Stimulated activated CD8-positive, alpha-beta memory T cell treated with anti-CD3 and anti-CD28 coated beads, Interleukin-15, amount 100 ng/mL, for 24 hours (primary cell): ENCODE results near the gene TTC9B.

Experiments used
- DNase-seq: peaks from one replicate; pipeline ENCODE4 v3.0.0-alpha.2; 2020; ENCODE audit warnings: low read depth

TTC9B gene

GRCh38 chr19:40247735-40248262 is 29.6 kb upstream of the TTC9B start:
- no peak for DNase-seq

- DNase-seq: no peak
Observed at GRCh38 chr19:40247178-40247577, 29.0 kb upstream of the TTC9B start.

GRCh38 chr19:40246292-40247073 is 28.3 kb upstream of the TTC9B start:
- DNase-seq: no peak

GRCh38 chr19:40245506-40246128 is 27.4 kb upstream of the TTC9B start:
- DNase-seq: no peak

GRCh38 chr19:40244579-40245317 is 26.6 kb upstream of the TTC9B start:
- DNase-seq: no peak

- no peak for DNase-seq
Observed at GRCh38 chr19:40243181-40243580, 25.0 kb upstream of the TTC9B start.

GRCh38 chr19:40242480-40242879 is 24.3 kb upstream of the TTC9B start:
- DNase-seq: no peak

- DNase-seq: no peak
Observed at GRCh38 chr19:40241809-40242384, 23.7 kb upstream of the TTC9B start.

- no peak for DNase-seq
Observed at GRCh38 chr19:40241125-40241808, 23.1 kb upstream of the TTC9B start.

- no peak for DNase-seq
Observed at GRCh38 chr19:40240332-40240731, 22.1 kb upstream of the TTC9B start.

- no peak for DNase-seq
Observed at GRCh38 chr19:40239415-40240226, 21.4 kb upstream of the TTC9B start.

- DNase-seq: no peak
Observed at GRCh38 chr19:40238775-40239174, 20.6 kb upstream of the TTC9B start.

GRCh38 chr19:40237791-40238190 is 19.6 kb upstream of the TTC9B start:
- DNase-seq: no peak

GRCh38 chr19:40236366-40236765 is 18.2 kb upstream of the TTC9B start:
- DNase-seq: no peak

- DNase-seq: no peak
Observed at GRCh38 chr19:40236026-40236355, 17.8 kb upstream of the TTC9B start.

GRCh38 chr19:40235238-40236025 is 17.2 kb upstream of the TTC9B start:
- DNase-seq: no peak

GRCh38 chr19:40234429-40235237 is 16.4 kb upstream of the TTC9B start:
- no peak for DNase-seq

GRCh38 chr19:40233811-40234389 is 15.7 kb upstream of the TTC9B start:
- DNase-seq: no peak
